Measurements from ENCODE around the gene GIMAP2.

DNA sequence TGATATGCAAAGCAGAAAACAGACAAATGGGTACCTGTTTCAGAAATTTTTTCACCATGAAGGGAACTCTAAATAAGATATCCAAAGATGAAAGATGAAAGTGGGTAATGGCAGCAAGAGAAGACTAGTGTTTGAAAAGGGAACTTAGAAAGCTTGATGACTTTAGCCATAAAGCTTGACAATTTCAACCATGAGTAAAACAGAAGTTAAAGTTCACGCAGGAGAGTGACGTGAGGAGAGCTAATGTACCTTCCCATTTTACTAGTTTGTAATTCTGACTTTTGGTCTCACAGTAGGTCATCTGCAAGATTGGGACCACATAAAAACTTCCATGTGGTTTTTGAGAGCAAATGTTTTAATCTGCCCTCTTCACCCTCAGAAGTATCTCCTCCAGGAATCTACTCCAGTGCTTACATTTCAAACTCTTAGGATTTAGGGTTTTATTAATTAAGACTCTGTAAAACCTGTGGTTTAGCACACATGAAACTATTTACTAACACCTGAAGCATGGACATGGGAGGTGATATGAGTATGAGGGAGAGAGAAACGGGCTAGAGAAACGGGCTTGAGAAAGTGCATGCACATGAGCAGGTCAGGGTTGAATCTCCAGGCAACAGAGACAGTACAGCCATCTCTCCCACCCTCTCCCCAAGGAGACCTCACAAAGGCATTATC, 24.4 kb upstream of the GIMAP2 start:
- no peak for TF ChIP-seq POLR2A (IDR thresholded peaks at IDR 0.05)
- TF ChIP-seq CTCF (IDR thresholded peaks at IDR 0.05), result no peak
